ENCODE results near the gene UGT1A6.
"Not testable (repeated sequence)": the region's sequence is repeated elsewhere in the genome, so short reads cannot be mapped to it uniquely, and the experiment has no call there.

The UGT1A6 gene

GRCh38 chr2:233692648-233693047 lies at the start of gene UGT1A6:
UGT1A6 (plus strand) TSS chr2:233692890; CDS start chr2:233693005, 115 bp downstream.
- DNase-seq (ENCODE audit: low read depth), result no peak

GRCh38 chr2:233643128-233643527 lies 49.6 kb upstream of the UGT1A6 start:
- DNase-seq (ENCODE audit: low read depth), result no peak

- DNase-seq (ENCODE audit: low read depth), result not testable (repeated sequence)
Observed at GRCh38 chr2:233646033-233646432, 46.7 kb upstream of the UGT1A6 start.

GRCh38 chr2:233650981-233651380 lies 41.7 kb upstream of the UGT1A6 start:
- DNase-seq (ENCODE audit: low read depth), result no peak

GRCh38 chr2:233651430-233651829 lies 41.3 kb upstream of the UGT1A6 start:
- no peak for DNase-seq (ENCODE audit: low read depth)

- no peak for DNase-seq (ENCODE audit: low read depth)
Observed at GRCh38 chr2:233654501-233654900, 38.2 kb upstream of the UGT1A6 start.

GRCh38 chr2:233655043-233655442 lies 37.6 kb upstream of the UGT1A6 start:
- no peak for DNase-seq (ENCODE audit: low read depth)

- DNase-seq (ENCODE audit: low read depth), result not testable (repeated sequence)
Observed at GRCh38 chr2:233655943-233656342, 36.7 kb upstream of the UGT1A6 start.

GRCh38 chr2:233656443-233656842 lies 36.2 kb upstream of the UGT1A6 start:
- no peak for DNase-seq (ENCODE audit: low read depth)

GRCh38 chr2:233658610-233659009 lies 34.1 kb upstream of the UGT1A6 start:
- no peak for DNase-seq (ENCODE audit: low read depth)

- no peak for DNase-seq (ENCODE audit: low read depth)
Observed at GRCh38 chr2:233663911-233664310, 28.8 kb upstream of the UGT1A6 start.

- DNase-seq (ENCODE audit: low read depth), result no peak
Observed at GRCh38 chr2:233668605-233669260, 24.0 kb upstream of the UGT1A6 start.

- no peak for DNase-seq (ENCODE audit: low read depth)
Observed at GRCh38 chr2:233671290-233672161, 21.2 kb upstream of the UGT1A6 start, which contains the start of gene UGT1A9. UGT1A9 (plus strand) TSS chr2:233671898; CDS start chr2:233671935, 37 bp downstream.

GRCh38 chr2:233672886-233673285 lies 19.8 kb upstream of the UGT1A6 start:
- no peak for DNase-seq (ENCODE audit: low read depth)

GRCh38 chr2:233673896-233674295 lies 18.8 kb upstream of the UGT1A6 start:
- DNase-seq (ENCODE audit: low read depth), result no peak

GRCh38 chr2:233674314-233674713 lies 18.4 kb upstream of the UGT1A6 start:
- no peak for DNase-seq (ENCODE audit: low read depth)

GRCh38 chr2:233674995-233675394 lies 17.7 kb upstream of the UGT1A6 start:
- no peak for DNase-seq (ENCODE audit: low read depth)

- DNase-seq (ENCODE audit: low read depth), result no peak
Observed at GRCh38 chr2:233676046-233676445, 16.6 kb upstream of the UGT1A6 start.

GRCh38 chr2:233679196-233679595 lies 13.5 kb upstream of the UGT1A6 start:
- no peak for DNase-seq (ENCODE audit: low read depth)

- DNase-seq (ENCODE audit: low read depth), result no peak
Observed at GRCh38 chr2:233680361-233681045, 12.2 kb upstream of the UGT1A6 start.

GRCh38 chr2:233681521-233682099 lies 11.1 kb upstream of the UGT1A6 start, which contains the start of gene UGT1A7:
UGT1A7 (plus strand) TSS chr2:233681901; CDS start chr2:233681938, 37 bp downstream.
- DNase-seq (ENCODE audit: low read depth), result no peak

GRCh38 chr2:233684640-233685039 lies 8.1 kb upstream of the UGT1A6 start:
- DNase-seq (ENCODE audit: low read depth), result no peak

Measured in activated gamma-delta T cell treated with anti-CD3 and anti-CD28 coated beads, Interleukin-2, amount 50 U/mL, for 16 hours (primary cell).